GM19324 (cell line): ENCODE data around the gene XPO6.

Experiments
- ATAC-seq: cut with Tn5 transposase; IDR thresholded peaks from one replicate; pipeline ENCODE4 v1.9.1; 2021; ENCODE audit warnings: mild to moderate bottlenecking, moderate library complexity; ENCODE audit not compliant: unreplicated experiment, low FRiP score

XPO6 gene

GRCh38 chr16:28096983-28097899 is 114.5 kb downstream of the XPO6 start:
- ATAC-seq = no peak

GRCh38 chr16:28093385-28093725 is 118.4 kb downstream of the XPO6 start:
- no peak for ATAC-seq

- no peak for ATAC-seq
Measured at GRCh38 chr16:28092721-28093384, 118.9 kb downstream of the XPO6 start.

GRCh38 chr16:28091656-28092055 is 120.1 kb downstream of the XPO6 start:
- ATAC-seq = no peak

GRCh38 chr16:28090646-28091377 is 121.0 kb downstream of the XPO6 start:
- ATAC-seq = no peak

- ATAC-seq = no peak
Measured at GRCh38 chr16:28089992-28090365, 121.8 kb downstream of the XPO6 start.

- no peak for ATAC-seq
Measured at GRCh38 chr16:28089205-28089991, 122.4 kb downstream of the XPO6 start.

- no peak for ATAC-seq
Measured at GRCh38 chr16:28087675-28088300, 124.0 kb downstream of the XPO6 start.

GRCh38 chr16:28087140-28087660 is 124.6 kb downstream of the XPO6 start:
- no peak for ATAC-seq

- no peak for ATAC-seq
Measured at GRCh38 chr16:28086186-28087139, 125.3 kb downstream of the XPO6 start.

- no peak for ATAC-seq
Measured at GRCh38 chr16:28085389-28086171, 126.2 kb downstream of the XPO6 start.

- ATAC-seq = no peak
Measured at GRCh38 chr16:28084209-28084608, 127.6 kb downstream of the XPO6 start.

- no peak for ATAC-seq
Measured at GRCh38 chr16:28082624-28083023, 129.1 kb downstream of the XPO6 start.

GRCh38 chr16:28081391-28081968 is 130.3 kb downstream of the XPO6 start:
- no peak for ATAC-seq

- ATAC-seq = no peak
Measured at GRCh38 chr16:28078261-28078660, 133.5 kb downstream of the XPO6 start.

- ATAC-seq = no peak
Measured at GRCh38 chr16:28073836-28074235, 137.9 kb downstream of the XPO6 start.

GRCh38 chr16:28072087-28072486 is 139.7 kb downstream of the XPO6 start:
- no peak for ATAC-seq
